MM.1S (cell line): ENCODE measurements around the gene RAB3A.

Experiments
- DNase-seq: peaks from one replicate; pipeline ENCODE4 v3.0.0-alpha.2; 2015
- H2AFZ ChIP-seq: fragments of 300-600 bp; sonication (generic); 2 replicates; pipeline ENCODE4 v1.6.0; 2016; ENCODE audit warnings: antibody characterized with exemption, low read length
- H3F3A ChIP-seq: fragments of 300-600 bp; sonication (generic); 2 replicates; pipeline ENCODE4 v1.6.1; 2016; ENCODE audit warnings: mild to moderate bottlenecking, antibody characterized with exemption, low read length, moderate library complexity, mixed read lengths; ENCODE audit not compliant: insufficient read depth
- H3K27ac ChIP-seq: fragments of 300-600 bp; sonication (generic); 2 replicates; pipeline ENCODE4 v1.5.1; 2016; ENCODE audit warnings: mild to moderate bottlenecking, low read length
- H3K27me3 ChIP-seq: fragments of 300-600 bp; sonication (generic); replicated peaks from 2 replicates; pipeline ENCODE4 v1.6.0; 2016; ENCODE audit warnings: low read length; ENCODE audit not compliant: insufficient read depth
- H3K36me3 ChIP-seq: fragments of 300-600 bp; sonication (generic); replicated peaks from 2 replicates; pipeline ENCODE4 v1.6.1; 2016; ENCODE audit warnings: mild to moderate bottlenecking, low read length, mixed read lengths; ENCODE audit not compliant: insufficient read depth
- H3K4me1 ChIP-seq: fragments of 300-600 bp; sonication (generic); 2 replicates; pipeline ENCODE4 v1.6.1; 2016; ENCODE audit warnings: low read length, mixed read lengths
- H3K4me2 ChIP-seq: fragments of 300-600 bp; sonication (generic); 2 replicates; pipeline ENCODE4 v1.6.0; 2016; ENCODE audit warnings: low read depth, low read length
- H3K4me3 ChIP-seq: fragments of 300-600 bp; sonication (generic); 2 replicates; pipeline ENCODE4 v1.5.1; 2016; ENCODE audit warnings: low read length, mixed read lengths
- H3K79me2 ChIP-seq: fragments of 300-600 bp; sonication (generic); 2 replicates; pipeline ENCODE4 v1.6.1; 2016; ENCODE audit warnings: mixed run types, low read length, mixed read lengths
- H3K9ac ChIP-seq: fragments of 300-600 bp; sonication (generic); 2 replicates; pipeline ENCODE4 v1.6.1; 2016; ENCODE audit warnings: low read length, mixed read lengths
- H3K9me2 ChIP-seq: fragments of 300-600 bp; sonication (generic); replicated peaks from 2 replicates; pipeline ENCODE4 v1.6.1; 2016; ENCODE audit warnings: mild to moderate bottlenecking, low read length, mixed read lengths; ENCODE audit not compliant: insufficient read depth
- H3K9me3 ChIP-seq: fragments of 300-600 bp; sonication (generic); replicated peaks from 2 replicates; pipeline ENCODE4 v1.6.1; 2016; ENCODE audit warnings: mild to moderate bottlenecking, low read length, mixed read lengths; ENCODE audit not compliant: insufficient read depth
- H4K20me1 ChIP-seq: fragments of 300-600 bp; sonication (generic); 2 replicates; pipeline ENCODE4 v1.6.1; 2016; ENCODE audit warnings: mild to moderate bottlenecking, low read length, moderate library complexity, mixed read lengths; ENCODE audit not compliant: insufficient read depth
- EZH2 ChIP-seq: fragments of 300-600 bp; sonication (generic); optimal IDR thresholded peaks from 2 replicates; pipeline ENCODE3; 2017; ENCODE audit warnings: low read depth, mild to moderate bottlenecking, antibody characterized with exemption, low read length, mixed read lengths
- EZH2phosphoT487 ChIP-seq: fragments of 300-600 bp; sonication (generic); IDR thresholded peaks from 2 replicates; pipeline ENCODE4 v1.6.1; 2018; ENCODE audit warnings: antibody characterized with exemption, low read length
- TF ChIP-seq, protein P1 (sequence below): fragments of 300-600 bp; sonication (generic); IDR thresholded peaks from 2 replicates; pipeline ENCODE4 v1.5.1; 2016; ENCODE audit warnings: antibody characterized with exemption, low read length, mixed read lengths

RAB3A gene

DNA sequence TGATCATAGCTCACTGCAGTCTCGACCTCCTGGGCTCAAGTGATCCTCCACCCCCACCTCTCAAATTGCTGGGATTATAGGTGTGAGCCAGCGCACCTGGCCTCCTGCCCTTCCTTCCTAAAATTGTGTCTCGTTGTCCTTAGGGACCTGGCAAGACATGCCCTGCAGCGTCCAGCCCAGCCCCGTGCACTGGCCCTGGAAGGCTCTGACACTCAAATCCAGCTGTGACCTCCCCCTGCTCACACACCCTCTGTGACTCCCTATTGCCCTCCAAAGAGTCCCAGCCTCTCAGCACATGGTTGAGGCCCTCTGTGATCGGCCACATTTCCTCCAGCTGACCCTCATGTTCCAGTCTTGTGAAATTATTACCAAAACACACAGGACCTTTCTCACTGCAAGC lies 5.9 kb downstream of the RAB3A start:
- no peaks in the 10 kb centered on the region for H3K9me2 ChIP-seq
- no peaks in the 10 kb centered on the region for H3K27me3 ChIP-seq
- H3K9ac ChIP-seq: no peak overlapping the region
- H3K4me1 ChIP-seq: peaks cover 10% of the 10 kb centered on the region
- no peak overlapping the region for H3K4me3 ChIP-seq
- no peaks in the 10 kb centered on the region for H3K9me3 ChIP-seq
- no peaks in the 10 kb centered on the region for H3K36me3 ChIP-seq
- no peak overlapping the region for H3K27ac ChIP-seq
- TF ChIP-seq, protein P1, sequence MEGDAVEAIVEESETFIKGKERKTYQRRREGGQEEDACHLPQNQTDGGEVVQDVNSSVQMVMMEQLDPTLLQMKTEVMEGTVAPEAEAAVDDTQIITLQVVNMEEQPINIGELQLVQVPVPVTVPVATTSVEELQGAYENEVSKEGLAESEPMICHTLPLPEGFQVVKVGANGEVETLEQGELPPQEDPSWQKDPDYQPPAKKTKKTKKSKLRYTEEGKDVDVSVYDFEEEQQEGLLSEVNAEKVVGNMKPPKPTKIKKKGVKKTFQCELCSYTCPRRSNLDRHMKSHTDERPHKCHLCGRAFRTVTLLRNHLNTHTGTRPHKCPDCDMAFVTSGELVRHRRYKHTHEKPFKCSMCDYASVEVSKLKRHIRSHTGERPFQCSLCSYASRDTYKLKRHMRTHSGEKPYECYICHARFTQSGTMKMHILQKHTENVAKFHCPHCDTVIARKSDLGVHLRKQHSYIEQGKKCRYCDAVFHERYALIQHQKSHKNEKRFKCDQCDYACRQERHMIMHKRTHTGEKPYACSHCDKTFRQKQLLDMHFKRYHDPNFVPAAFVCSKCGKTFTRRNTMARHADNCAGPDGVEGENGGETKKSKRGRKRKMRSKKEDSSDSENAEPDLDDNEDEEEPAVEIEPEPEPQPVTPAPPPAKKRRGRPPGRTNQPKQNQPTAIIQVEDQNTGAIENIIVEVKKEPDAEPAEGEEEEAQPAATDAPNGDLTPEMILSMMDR: no peak
- TF ChIP-seq EZH2phosphoT487 (no peak), EZH2 (no peak)
- no peak overlapping the region for H2AFZ ChIP-seq
- no peak for DNase-seq
- H4K20me1 ChIP-seq: no peaks in the 10 kb centered on the region
- peaks cover 17% of the 10 kb centered on the region for H3K79me2 ChIP-seq
- H3K4me2 ChIP-seq: no peak overlapping the region
- no peaks in the 10 kb centered on the region for H3F3A ChIP-seq

DNA sequence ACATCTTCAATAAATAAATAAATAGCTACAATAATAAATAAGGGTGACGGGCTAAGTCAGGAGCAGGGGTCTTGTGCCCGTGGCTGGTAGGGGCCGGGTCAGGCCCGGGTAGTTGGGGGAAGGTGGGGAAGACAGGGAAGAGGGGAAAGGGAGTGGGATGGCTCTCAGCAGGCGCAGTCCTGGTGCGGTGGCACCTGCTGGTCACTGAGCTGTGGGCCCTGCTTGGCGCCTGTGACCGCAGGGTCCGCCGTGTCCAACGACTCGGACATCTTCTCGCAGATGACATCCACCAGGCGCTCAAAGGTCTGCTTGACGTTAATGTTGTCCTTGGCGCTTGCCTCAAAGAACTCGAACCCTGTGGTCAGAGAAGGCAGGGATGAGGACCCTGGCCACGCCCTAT lies 6.5 kb downstream of the RAB3A start:
- no peak overlapping the region for H3K9ac ChIP-seq
- H3K27ac ChIP-seq: no peak overlapping the region
- TF ChIP-seq EZH2 (no peak), EZH2phosphoT487 (no peak)
- TF ChIP-seq, protein P1: no peak
- no peak overlapping the region for H3K4me2 ChIP-seq
- peaks cover 8% of the 10 kb centered on the region; the same call in 1 of the 2 replicates for H3K4me1 ChIP-seq
- peaks cover 11% of the 10 kb centered on the region for H3K79me2 ChIP-seq
- no peaks in the 10 kb centered on the region for H3K27me3 ChIP-seq
- H2AFZ ChIP-seq: no peak overlapping the region
- H3K9me2 ChIP-seq: no peaks in the 10 kb centered on the region
- H3K9me3 ChIP-seq: no peaks in the 10 kb centered on the region
- no peaks in the 10 kb centered on the region for H3K36me3 ChIP-seq
- H3K4me3 ChIP-seq: no peak overlapping the region
- peaks cover 2% of the 10 kb centered on the region; the same call in 1 of the 2 replicates for H3F3A ChIP-seq
- DNase-seq: no peak
- H4K20me1 ChIP-seq: no peaks in the 10 kb centered on the region

DNA sequence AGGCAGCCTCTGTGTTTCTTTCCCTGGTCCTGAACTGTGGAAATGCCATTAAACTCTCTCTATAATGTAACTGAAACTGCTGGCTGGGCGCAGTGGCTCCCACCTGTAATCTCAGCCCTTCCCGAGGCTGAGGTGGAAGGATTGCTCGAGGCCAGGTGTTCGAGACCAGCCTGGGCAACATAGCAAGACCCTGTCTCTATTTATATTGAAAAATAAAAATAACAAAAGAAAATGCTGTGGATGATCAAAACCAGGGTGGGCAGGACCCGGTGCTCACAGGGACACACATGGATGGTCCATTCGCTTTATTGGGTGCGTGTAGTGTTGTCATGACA lies 7.4 kb downstream of the RAB3A start:
- Histone ChIP-seq H3F3A (peaks cover 10% of the 10 kb centered on the region), H3K9me2 (no peaks in the 10 kb centered on the region), H3K79me2 (peaks cover 7% of the 10 kb centered on the region), H3K27ac (no peak overlapping the region), H3K36me3 (no peaks in the 10 kb centered on the region), H3K9me3 (no peaks in the 10 kb centered on the region), H3K9ac (no peak overlapping the region), H3K27me3 (no peaks in the 10 kb centered on the region), H3K4me1 (peaks cover 8% of the 10 kb centered on the region; the same call in 1 of the 2 replicates), H4K20me1 (no peaks in the 10 kb centered on the region), H3K4me3 (no peak overlapping the region), H3K4me2 (no peak overlapping the region), H2AFZ (no peak overlapping the region)
- no peak for DNase-seq
- TF ChIP-seq EZH2 (no peak), EZH2phosphoT487 (no peak)
- TF ChIP-seq, protein P1: no peak
